Keratinocyte (primary cell): ENCODE data around the gene RRP1B.
"Not testable (repeated sequence)": the region's sequence is repeated elsewhere in the genome, so short reads cannot be mapped to it uniquely, and the experiment has no call there.

Experiments
- EZH2 ChIP-seq: IDR thresholded peaks from one replicate; pipeline ENCODE4 v1.6.1; 2012; ENCODE audit warnings: inconsistent platforms, mild to moderate bottlenecking, low read length, moderate library complexity
- TF ChIP-seq, protein P1 (sequence below), 3 experiments: IDR thresholded peaks in 1 of 3; conservative IDR thresholded peaks in 1 of 3; optimal IDR thresholded peaks in 1 of 3; 2 replicates in 2 of 3; 3 replicates in 1 of 3; pipeline versions ENCODE3 to v1.5.1; 2011; ENCODE audit warnings: low read length in 3 of 3, mild to moderate bottlenecking in 3 of 3, moderate library complexity in 2 of 3, control low read depth in 1 of 3, inconsistent platforms in 1 of 3; ENCODE audit not compliant: insufficient read depth in 2 of 3; ENCODE audit errors: extremely low read depth in 1 of 3

DNA sequence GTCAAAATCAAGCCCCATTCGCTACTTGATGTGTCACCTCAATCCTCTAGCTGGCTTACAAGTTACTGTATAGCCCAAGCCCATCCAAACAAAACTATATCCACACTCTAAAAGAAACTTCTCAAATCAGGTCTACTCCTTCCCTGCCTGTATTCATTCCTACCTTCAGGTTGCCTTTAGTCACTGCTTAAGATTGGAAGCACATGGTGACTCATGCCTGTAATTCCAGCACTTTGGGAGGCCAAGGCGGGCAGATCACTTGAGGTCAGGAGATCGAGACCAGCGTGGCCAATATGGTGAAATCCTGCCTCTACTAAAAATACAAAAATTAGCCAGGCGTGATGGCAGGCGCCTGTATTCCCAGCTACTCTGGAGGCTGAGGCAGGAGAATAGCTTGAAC is 7.4 kb upstream of the RRP1B start:
- TF ChIP-seq, protein P1, sequence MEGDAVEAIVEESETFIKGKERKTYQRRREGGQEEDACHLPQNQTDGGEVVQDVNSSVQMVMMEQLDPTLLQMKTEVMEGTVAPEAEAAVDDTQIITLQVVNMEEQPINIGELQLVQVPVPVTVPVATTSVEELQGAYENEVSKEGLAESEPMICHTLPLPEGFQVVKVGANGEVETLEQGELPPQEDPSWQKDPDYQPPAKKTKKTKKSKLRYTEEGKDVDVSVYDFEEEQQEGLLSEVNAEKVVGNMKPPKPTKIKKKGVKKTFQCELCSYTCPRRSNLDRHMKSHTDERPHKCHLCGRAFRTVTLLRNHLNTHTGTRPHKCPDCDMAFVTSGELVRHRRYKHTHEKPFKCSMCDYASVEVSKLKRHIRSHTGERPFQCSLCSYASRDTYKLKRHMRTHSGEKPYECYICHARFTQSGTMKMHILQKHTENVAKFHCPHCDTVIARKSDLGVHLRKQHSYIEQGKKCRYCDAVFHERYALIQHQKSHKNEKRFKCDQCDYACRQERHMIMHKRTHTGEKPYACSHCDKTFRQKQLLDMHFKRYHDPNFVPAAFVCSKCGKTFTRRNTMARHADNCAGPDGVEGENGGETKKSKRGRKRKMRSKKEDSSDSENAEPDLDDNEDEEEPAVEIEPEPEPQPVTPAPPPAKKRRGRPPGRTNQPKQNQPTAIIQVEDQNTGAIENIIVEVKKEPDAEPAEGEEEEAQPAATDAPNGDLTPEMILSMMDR (optimal IDR thresholded peaks at IDR 0.05 in 1 of 3, IDR thresholded peaks at IDR 0.05 in 1 of 3, conservative IDR thresholded peaks at IDR 0.05 in 1 of 3; ENCODE audit: extremely low read depth in 1 of 3, insufficient read depth in 2 of 3, low read length in 3 of 3), result not testable (repeated sequence)
- not testable (repeated sequence) for TF ChIP-seq EZH2
